DOHH2 (cell line): ENCODE data around the gene RHOC.

Experiments
- CTCF ChIP-seq: fragments of 200-600 bp; sonication (generic); IDR thresholded peaks from one replicate; pipeline ENCODE4 v1.5.1; 2014; ENCODE audit warnings: antibody characterized with exemption, mild to moderate bottlenecking, low read depth, low read length; ENCODE audit not compliant: poor library complexity, severe bottlenecking
- EZH2phosphoT487 ChIP-seq: fragments of 200-600 bp; sonication (generic); IDR thresholded peaks from 2 replicates; pipeline ENCODE4 v1.6.1; 2017; ENCODE audit warnings: borderline replicate concordance, mild to moderate bottlenecking, antibody characterized with exemption, low read length, moderate library complexity, mixed read lengths

DNA sequence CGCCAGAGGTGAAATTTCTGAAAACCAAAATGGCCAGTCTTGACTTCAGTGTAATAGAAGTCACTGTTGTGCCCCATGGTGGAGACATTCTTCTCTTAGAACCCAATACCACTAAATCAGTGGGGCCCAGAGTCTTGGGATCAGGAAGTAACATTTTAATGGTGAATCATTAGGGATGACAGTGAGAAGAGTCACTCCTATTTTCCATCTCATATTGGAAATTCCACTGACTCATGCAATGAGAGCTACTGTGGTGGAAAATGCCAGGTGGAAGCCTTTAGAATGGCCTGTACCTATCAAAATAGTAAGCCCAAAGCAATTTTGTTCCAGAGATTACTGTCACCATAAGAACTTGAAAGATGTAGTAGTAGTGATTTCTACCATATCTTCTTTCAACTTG is 28.8 kb upstream of the RHOC start:
- TF ChIP-seq CTCF (no peak), EZH2phosphoT487 (no peak)
